GM21825 (cell line): ENCODE measurements around the gene EIF4A2.
"Not testable (repeated sequence)": the region's sequence is repeated elsewhere in the genome, so short reads cannot be mapped to it uniquely, and the experiment has no call there.

ENCODE experiments used
- ATAC-seq: cut with Tn5 transposase; IDR thresholded peaks from one replicate; pipeline ENCODE4 v1.9.1; 2021; ENCODE audit warnings: mild to moderate bottlenecking, moderate library complexity; ENCODE audit not compliant: unreplicated experiment

The EIF4A2 gene

GRCh38 chr3:186818956-186819355 is 35.6 kb downstream of the EIF4A2 start:
- ATAC-seq, result no peak

GRCh38 chr3:186821429-186822387 is 38.3 kb downstream of the EIF4A2 start:
- no peak for ATAC-seq

- ATAC-seq, result not testable (repeated sequence)
Measured at GRCh38 chr3:186822388-186822759, 39.0 kb downstream of the EIF4A2 start.

GRCh38 chr3:186823386-186823785 is 40.0 kb downstream of the EIF4A2 start:
- no peak for ATAC-seq

- no peak for ATAC-seq
Measured at GRCh38 chr3:186824430-186825139, 41.2 kb downstream of the EIF4A2 start.

GRCh38 chr3:186825294-186825821 is 42.0 kb downstream of the EIF4A2 start:
- ATAC-seq, result no peak

- ATAC-seq, result no peak
Measured at GRCh38 chr3:186825872-186826409, 42.6 kb downstream of the EIF4A2 start.

GRCh38 chr3:186826410-186826975 is 43.1 kb downstream of the EIF4A2 start:
- ATAC-seq, result no peak

- peak; percentile 87 for ATAC-seq
Measured at GRCh38 chr3:186826976-186827857, 43.8 kb downstream of the EIF4A2 start.

- no peak for ATAC-seq
Measured at GRCh38 chr3:186828340-186828739, 45.0 kb downstream of the EIF4A2 start.

GRCh38 chr3:186831798-186832197 is 48.4 kb downstream of the EIF4A2 start:
- ATAC-seq, result no peak

GRCh38 chr3:186832276-186832675 is 48.9 kb downstream of the EIF4A2 start:
- no peak for ATAC-seq
